HepG2 (cell line): ENCODE data around the gene VIPR1. TPM values are rescaled to one million over a fixed set of nuclear protein-coding genes. Genes with fewer than 3 reads are reported as not detected.
A peak's percentile ranks its signal among the peaks of the same experiment; 100 is the strongest.

Experiments used
- EZH2 ChIP-seq: conservative IDR thresholded peaks from 2 replicates; pipeline ENCODE4 v1.6.1; 2012; ENCODE audit warnings: mild to moderate bottlenecking, low read depth, low read length, moderate library complexity
- FOXJ3 ChIP-seq: sonication (generic); formaldehyde crosslinking; IDR thresholded peaks from 2 replicates; pipeline ENCODE4 v1.4.0; 2020; ENCODE audit warnings: missing genetic modification reagents, mild to moderate bottlenecking, borderline replicate concordance
- NONO ChIP-seq, 2 experiments: fragments of 450-650 bp in 1 of 2; sonication (generic) in 1 of 2; formaldehyde crosslinking in 1 of 2; IDR thresholded peaks in 1 of 2; conservative IDR thresholded peaks in 1 of 2; 2 replicates each; pipeline versions ENCODE4 v1.6.1 to v1.8.0; 2017 to 2022; ENCODE audit warnings: mild to moderate bottlenecking in 1 of 2, missing genetic modification reagents in 1 of 2, moderate library complexity in 1 of 2
- PRMT3 ChIP-seq: sonication (generic); formaldehyde crosslinking; IDR thresholded peaks from 2 replicates; pipeline ENCODE4 v1.8.1; 2022; ENCODE audit warnings: low read depth, mild to moderate bottlenecking, moderate library complexity, missing genetic modification reagents, borderline replicate concordance
- ZFAT ChIP-seq: sonication (generic); formaldehyde crosslinking; conservative IDR thresholded peaks from 2 replicates; pipeline ENCODE4 v1.8.1; 2023; ENCODE audit warnings: missing genetic modification reagents, inconsistent platforms
- ZKSCAN5 ChIP-seq: sonication (generic); formaldehyde crosslinking; IDR thresholded peaks from 2 replicates; pipeline ENCODE4 v1.5.1; 2020; ENCODE audit warnings: mild to moderate bottlenecking, missing genetic modification reagents
- ZNF326 ChIP-seq: sonication (generic); formaldehyde crosslinking; IDR thresholded peaks from 2 replicates; pipeline ENCODE4 v1.4.0; 2020; ENCODE audit warnings: missing genetic modification reagents, borderline replicate concordance
- ZNF382 ChIP-seq: sonication (generic); formaldehyde crosslinking; IDR thresholded peaks from 2 replicates; pipeline ENCODE4 v1.5.0; 2020; ENCODE audit warnings: missing genetic modification reagents, mild to moderate bottlenecking, borderline replicate concordance
- ZNF564 ChIP-seq: sonication (generic); formaldehyde crosslinking; IDR thresholded peaks from 2 replicates; pipeline ENCODE4 v1.8.1; 2023; ENCODE audit warnings: mild to moderate bottlenecking, missing genetic modification reagents
- ZNF572 ChIP-seq: sonication (generic); formaldehyde crosslinking; IDR thresholded peaks from 2 replicates; pipeline ENCODE4 v1.5.1; 2020; ENCODE audit warnings: mild to moderate bottlenecking, missing genetic modification reagents
- ZNF737 ChIP-seq: sonication (generic); formaldehyde crosslinking; IDR thresholded peaks from 2 replicates; pipeline ENCODE4 v1.5.0; 2020; ENCODE audit warnings: missing genetic modification reagents, mild to moderate bottlenecking, borderline replicate concordance
- polyA plus RNA-seq, 8 experiments: library from polyadenylated mRNA; depleted of rRNA in 3 of 8; stranded (reverse) in 7 of 8; unstranded in 1 of 8; fragments of >200 nt; fragmentation: Illumina TruSeq in 4 of 8; extraction: Trizol in 4 of 8; gene quantifications; 2 replicates each; pipeline versions ENCODE4 v1.2.1 to v1.2.3, GENCODE V29; 2011 to 2016; ENCODE audit warnings: low read depth in 4 of 8, missing spikeins in 1 of 8, mixed read lengths in 1 of 8; ENCODE audit not compliant: insufficient read depth in 1 of 8
- total RNA-seq, 5 experiments: library from RNA; depleted of rRNA; stranded (reverse); fragments of >200 nt; fragmentation: Illumina TruSeq; extraction: Trizol; gene quantifications; 2 replicates each; pipeline ENCODE4 v1.2.3, GENCODE V29; 2016; ENCODE audit warnings: low read depth in 1 of 5
- TF ChIP-seq, protein P1 (sequence below): fragments of 450-650 bp; IDR thresholded peaks from 2 replicates; pipeline ENCODE4 v1.6.1; 2017
- TF ChIP-seq, protein P2 (sequence below): sonication (generic); formaldehyde crosslinking; IDR thresholded peaks from 2 replicates; pipeline ENCODE4 v1.5.1; 2020; ENCODE audit warnings: mild to moderate bottlenecking, missing genetic modification reagents, borderline replicate concordance
- TF ChIP-seq, protein P3 (sequence below): sonication (generic); formaldehyde crosslinking; IDR thresholded peaks from 2 replicates; pipeline ENCODE4 v1.4.0; 2020; ENCODE audit warnings: missing genetic modification reagents
- TF ChIP-seq, protein P4 (sequence below): sonication (generic); formaldehyde crosslinking; IDR thresholded peaks from 2 replicates; pipeline ENCODE4 v1.8.0; 2022; ENCODE audit warnings: missing genetic modification reagents, mild to moderate bottlenecking, moderate library complexity, borderline replicate concordance
- TF ChIP-seq, protein P5 (sequence below): sonication (generic); formaldehyde crosslinking; IDR thresholded peaks from 2 replicates; pipeline ENCODE4 v1.4.0; 2020; ENCODE audit warnings: missing genetic modification reagents

The VIPR1 gene
- total and polyA plus RNA-seq, 2 of the 13 experiments (the other 11 are each of a cell fraction or from before 2014, with no cell fraction given) = 0.04 to 0.11 TPM

DNA sequence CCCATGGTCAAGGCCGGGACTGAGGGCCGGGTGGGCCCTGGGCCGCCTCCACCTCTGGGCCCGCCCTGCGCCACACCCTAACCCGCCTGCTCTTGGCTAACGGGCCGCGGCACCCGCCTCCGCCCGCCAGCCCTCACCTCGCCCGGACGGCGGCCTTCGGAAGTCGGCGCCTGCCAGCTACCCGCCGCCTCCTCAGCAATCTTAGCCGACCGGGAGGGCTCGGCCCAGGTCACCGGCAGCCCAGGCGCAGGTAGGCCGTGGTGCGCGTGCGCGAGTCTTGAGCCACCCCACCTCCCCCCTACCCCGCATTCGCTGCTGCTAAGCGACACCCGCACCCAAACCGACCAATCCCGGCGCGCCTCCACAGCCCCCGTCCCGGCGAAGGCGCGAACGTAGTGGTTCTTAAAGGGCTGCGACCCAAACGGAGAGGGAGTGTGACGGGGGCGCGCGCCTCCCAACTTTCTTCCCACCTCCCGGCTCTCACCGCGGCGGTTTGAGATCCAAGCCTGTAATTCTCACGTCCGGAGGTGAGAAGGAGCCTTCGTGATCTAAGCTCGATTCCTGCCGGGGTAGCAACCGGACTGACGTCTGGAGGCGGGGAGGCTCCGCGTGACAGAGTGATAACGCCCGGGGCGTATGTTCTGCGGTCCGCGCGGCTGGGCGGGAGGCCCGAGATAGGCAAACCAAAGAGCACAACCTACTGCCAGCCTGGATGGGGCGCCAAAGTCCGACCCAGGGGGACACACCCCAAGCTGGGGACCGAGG, 79.4 kb downstream of the VIPR1 start, which contains the start of gene SEC22C (continued):
- no peak for TF ChIP-seq ZNF382
- TF ChIP-seq, protein P1, sequence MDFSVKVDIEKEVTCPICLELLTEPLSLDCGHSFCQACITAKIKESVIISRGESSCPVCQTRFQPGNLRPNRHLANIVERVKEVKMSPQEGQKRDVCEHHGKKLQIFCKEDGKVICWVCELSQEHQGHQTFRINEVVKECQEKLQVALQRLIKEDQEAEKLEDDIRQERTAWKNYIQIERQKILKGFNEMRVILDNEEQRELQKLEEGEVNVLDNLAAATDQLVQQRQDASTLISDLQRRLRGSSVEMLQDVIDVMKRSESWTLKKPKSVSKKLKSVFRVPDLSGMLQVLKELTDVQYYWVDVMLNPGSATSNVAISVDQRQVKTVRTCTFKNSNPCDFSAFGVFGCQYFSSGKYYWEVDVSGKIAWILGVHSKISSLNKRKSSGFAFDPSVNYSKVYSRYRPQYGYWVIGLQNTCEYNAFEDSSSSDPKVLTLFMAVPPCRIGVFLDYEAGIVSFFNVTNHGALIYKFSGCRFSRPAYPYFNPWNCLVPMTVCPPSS = no peak
- no peak for TF ChIP-seq ZNF326 (CRISPR knock-in tag)
- TF ChIP-seq, protein P2, sequence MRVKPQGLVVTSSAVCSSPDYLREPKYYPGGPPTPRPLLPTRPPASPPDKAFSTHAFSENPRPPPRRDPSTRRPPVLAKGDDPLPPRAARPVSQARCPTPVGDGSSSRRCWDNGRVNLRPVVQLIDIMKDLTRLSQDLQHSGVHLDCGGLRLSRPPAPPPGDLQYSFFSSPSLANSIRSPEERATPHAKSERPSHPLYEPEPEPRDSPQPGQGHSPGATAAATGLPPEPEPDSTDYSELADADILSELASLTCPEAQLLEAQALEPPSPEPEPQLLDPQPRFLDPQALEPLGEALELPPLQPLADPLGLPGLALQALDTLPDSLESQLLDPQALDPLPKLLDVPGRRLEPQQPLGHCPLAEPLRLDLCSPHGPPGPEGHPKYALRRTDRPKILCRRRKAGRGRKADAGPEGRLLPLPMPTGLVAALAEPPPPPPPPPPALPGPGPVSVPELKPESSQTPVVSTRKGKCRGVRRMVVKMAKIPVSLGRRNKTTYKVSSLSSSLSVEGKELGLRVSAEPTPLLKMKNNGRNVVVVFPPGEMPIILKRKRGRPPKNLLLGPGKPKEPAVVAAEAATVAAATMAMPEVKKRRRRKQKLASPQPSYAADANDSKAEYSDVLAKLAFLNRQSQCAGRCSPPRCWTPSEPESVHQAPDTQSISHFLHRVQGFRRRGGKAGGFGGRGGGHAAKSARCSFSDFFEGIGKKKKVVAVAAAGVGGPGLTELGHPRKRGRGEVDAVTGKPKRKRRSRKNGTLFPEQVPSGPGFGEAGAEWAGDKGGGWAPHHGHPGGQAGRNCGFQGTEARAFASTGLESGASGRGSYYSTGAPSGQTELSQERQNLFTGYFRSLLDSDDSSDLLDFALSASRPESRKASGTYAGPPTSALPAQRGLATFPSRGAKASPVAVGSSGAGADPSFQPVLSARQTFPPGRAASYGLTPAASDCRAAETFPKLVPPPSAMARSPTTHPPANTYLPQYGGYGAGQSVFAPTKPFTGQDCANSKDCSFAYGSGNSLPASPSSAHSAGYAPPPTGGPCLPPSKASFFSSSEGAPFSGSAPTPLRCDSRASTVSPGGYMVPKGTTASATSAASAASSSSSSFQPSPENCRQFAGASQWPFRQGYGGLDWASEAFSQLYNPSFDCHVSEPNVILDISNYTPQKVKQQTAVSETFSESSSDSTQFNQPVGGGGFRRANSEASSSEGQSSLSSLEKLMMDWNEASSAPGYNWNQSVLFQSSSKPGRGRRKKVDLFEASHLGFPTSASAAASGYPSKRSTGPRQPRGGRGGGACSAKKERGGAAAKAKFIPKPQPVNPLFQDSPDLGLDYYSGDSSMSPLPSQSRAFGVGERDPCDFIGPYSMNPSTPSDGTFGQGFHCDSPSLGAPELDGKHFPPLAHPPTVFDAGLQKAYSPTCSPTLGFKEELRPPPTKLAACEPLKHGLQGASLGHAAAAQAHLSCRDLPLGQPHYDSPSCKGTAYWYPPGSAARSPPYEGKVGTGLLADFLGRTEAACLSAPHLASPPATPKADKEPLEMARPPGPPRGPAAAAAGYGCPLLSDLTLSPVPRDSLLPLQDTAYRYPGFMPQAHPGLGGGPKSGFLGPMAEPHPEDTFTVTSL (CRISPR knock-in tag) = no peak
- TF ChIP-seq, protein P3, sequence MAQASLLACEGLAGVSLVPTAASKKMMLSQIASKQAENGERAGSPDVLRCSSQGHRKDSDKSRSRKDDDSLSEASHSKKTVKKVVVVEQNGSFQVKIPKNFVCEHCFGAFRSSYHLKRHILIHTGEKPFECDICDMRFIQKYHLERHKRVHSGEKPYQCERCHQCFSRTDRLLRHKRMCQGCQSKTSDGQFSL (CRISPR knock-in tag) = peak; percentile 75; the same call in 1 of the 2 replicates
- TF ChIP-seq ZNF564 = no peak; the same call in 1 of the 2 replicates
- TF ChIP-seq, protein P4, sequence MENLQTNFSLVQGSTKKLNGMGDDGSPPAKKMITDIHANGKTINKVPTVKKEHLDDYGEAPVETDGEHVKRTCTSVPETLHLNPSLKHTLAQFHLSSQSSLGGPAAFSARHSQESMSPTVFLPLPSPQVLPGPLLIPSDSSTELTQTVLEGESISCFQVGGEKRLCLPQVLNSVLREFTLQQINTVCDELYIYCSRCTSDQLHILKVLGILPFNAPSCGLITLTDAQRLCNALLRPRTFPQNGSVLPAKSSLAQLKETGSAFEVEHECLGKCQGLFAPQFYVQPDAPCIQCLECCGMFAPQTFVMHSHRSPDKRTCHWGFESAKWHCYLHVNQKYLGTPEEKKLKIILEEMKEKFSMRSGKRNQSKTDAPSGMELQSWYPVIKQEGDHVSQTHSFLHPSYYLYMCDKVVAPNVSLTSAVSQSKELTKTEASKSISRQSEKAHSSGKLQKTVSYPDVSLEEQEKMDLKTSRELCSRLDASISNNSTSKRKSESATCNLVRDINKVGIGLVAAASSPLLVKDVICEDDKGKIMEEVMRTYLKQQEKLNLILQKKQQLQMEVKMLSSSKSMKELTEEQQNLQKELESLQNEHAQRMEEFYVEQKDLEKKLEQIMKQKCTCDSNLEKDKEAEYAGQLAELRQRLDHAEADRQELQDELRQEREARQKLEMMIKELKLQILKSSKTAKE = no peak
- peak; percentile 67; the same call in 1 of the 2 replicates for TF ChIP-seq ZKSCAN5 (CRISPR knock-in tag)
- no peak for TF ChIP-seq FOXJ3
- TF ChIP-seq PRMT3 (CRISPR knock-in tag) = 0 out of 2 replicates have a peak, but pooled peaks have one; percentile 52
- TF ChIP-seq ZNF737 (CRISPR knock-in tag) = no peak
- TF ChIP-seq ZFAT = no peak
- peak; percentile 95; the same call in 1 of the 2 replicates for TF ChIP-seq ZNF572 (CRISPR knock-in tag)
- TF ChIP-seq EZH2 = no peak
- TF ChIP-seq, protein P5, sequence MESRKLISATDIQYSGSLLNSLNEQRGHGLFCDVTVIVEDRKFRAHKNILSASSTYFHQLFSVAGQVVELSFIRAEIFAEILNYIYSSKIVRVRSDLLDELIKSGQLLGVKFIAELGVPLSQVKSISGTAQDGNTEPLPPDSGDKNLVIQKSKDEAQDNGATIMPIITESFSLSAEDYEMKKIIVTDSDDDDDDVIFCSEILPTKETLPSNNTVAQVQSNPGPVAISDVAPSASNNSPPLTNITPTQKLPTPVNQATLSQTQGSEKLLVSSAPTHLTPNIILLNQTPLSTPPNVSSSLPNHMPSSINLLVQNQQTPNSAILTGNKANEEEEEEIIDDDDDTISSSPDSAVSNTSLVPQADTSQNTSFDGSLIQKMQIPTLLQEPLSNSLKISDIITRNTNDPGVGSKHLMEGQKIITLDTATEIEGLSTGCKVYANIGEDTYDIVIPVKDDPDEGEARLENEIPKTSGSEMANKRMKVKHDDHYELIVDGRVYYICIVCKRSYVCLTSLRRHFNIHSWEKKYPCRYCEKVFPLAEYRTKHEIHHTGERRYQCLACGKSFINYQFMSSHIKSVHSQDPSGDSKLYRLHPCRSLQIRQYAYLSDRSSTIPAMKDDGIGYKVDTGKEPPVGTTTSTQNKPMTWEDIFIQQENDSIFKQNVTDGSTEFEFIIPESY = 0 out of 2 replicates have a peak, but pooled peaks have one; percentile 30
- no peak for TF ChIP-seq NONO (IDR thresholded peaks at IDR 0.05)
- 0 out of 2 replicates have a peak, but pooled peaks have one; percentile 34 for TF ChIP-seq NONO (CRISPR knock-in tag; conservative IDR thresholded peaks at IDR 0.05)
